ENCODE results near the gene ANKRD55.

Gene ANKRD55

DNA sequence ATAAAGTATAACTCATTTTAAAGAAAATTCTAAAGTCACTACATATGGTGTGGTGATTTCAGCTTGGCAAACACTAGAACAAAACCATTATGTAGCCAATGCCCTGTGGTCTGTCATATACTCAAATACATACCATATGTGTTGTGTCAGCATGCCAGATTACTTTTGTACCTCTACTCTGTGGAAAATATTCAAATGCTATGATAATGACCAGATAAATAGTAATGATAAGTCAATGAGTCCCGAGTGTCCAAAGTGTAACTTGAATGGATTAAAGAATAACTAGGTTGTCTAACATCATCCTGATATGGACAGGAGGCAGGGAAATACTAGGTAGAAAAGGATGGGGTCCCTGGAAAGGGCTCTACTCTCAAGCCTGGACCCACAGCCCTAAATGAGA lies 180.4 kb downstream of the ANKRD55 start:
- TF ChIP-seq, protein P1, sequence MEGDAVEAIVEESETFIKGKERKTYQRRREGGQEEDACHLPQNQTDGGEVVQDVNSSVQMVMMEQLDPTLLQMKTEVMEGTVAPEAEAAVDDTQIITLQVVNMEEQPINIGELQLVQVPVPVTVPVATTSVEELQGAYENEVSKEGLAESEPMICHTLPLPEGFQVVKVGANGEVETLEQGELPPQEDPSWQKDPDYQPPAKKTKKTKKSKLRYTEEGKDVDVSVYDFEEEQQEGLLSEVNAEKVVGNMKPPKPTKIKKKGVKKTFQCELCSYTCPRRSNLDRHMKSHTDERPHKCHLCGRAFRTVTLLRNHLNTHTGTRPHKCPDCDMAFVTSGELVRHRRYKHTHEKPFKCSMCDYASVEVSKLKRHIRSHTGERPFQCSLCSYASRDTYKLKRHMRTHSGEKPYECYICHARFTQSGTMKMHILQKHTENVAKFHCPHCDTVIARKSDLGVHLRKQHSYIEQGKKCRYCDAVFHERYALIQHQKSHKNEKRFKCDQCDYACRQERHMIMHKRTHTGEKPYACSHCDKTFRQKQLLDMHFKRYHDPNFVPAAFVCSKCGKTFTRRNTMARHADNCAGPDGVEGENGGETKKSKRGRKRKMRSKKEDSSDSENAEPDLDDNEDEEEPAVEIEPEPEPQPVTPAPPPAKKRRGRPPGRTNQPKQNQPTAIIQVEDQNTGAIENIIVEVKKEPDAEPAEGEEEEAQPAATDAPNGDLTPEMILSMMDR (IDR thresholded peaks at IDR 0.05; ENCODE audit: insufficient read depth, low read depth, low read length, missing control alignments) = no peak
- H3K4me3 ChIP-seq (ENCODE audit: low read depth, low read length) = no peak overlapping the region
- no peak for DNase-seq (ENCODE audit: low read depth)

GRCh38 chr5:56050551-56051255 lies 182.4 kb downstream of the ANKRD55 start:
- DNase-seq (ENCODE audit: low read depth) = peak; percentile 36
- H3K4me3 ChIP-seq (ENCODE audit: low read depth, low read length) = no peak overlapping the region
- TF ChIP-seq, protein P1 (IDR thresholded peaks at IDR 0.05; ENCODE audit: insufficient read depth, low read depth, low read length, missing control alignments) = no peak
